Mammary epithelial cell (primary cell): ENCODE measurements around the gene GMPS.
"Not testable (repeated sequence)": the region's sequence is repeated elsewhere in the genome, so short reads cannot be mapped to it uniquely, and the experiment has no call there.

Source experiments
- EZH2 ChIP-seq: IDR thresholded peaks from 2 replicates; pipeline ENCODE4 v1.6.1; 2012; ENCODE audit warnings: low read length, inconsistent platforms, borderline replicate concordance
- TF ChIP-seq, protein P1 (sequence below), 2 donors: IDR thresholded peaks in 1 of 2; conservative IDR thresholded peaks in 1 of 2; 2 replicates each; pipeline ENCODE4 v1.5.1; 2011 to 2012; ENCODE audit warnings: inconsistent platforms in 2 of 2, low read length in 2 of 2, mild to moderate bottlenecking in 2 of 2, control low read depth in 1 of 2, low read depth in 1 of 2; ENCODE audit not compliant: insufficient read depth in 1 of 2; ENCODE audit errors: extremely low read depth in 1 of 2

DNA sequence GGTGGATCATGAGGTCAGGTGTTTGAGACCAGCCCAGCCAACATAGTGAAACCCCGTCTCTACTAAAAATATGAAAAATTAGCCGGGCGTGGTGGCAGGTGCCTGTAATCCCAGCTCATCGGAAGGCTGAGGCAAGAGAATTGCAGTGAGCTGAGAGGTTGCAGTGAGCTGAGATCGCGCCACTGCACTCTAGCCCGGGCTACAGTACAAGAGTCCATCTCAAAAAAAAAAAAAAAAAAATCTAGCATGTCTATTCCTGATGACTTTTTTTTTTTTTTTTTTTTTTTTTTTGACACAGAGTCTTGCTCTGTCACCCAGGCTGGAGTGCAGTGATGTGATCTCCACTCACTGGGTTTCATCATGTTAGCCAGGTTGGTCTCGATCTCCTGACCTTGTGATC lies 15.9 kb downstream of the GMPS start:
- TF ChIP-seq, protein P1, sequence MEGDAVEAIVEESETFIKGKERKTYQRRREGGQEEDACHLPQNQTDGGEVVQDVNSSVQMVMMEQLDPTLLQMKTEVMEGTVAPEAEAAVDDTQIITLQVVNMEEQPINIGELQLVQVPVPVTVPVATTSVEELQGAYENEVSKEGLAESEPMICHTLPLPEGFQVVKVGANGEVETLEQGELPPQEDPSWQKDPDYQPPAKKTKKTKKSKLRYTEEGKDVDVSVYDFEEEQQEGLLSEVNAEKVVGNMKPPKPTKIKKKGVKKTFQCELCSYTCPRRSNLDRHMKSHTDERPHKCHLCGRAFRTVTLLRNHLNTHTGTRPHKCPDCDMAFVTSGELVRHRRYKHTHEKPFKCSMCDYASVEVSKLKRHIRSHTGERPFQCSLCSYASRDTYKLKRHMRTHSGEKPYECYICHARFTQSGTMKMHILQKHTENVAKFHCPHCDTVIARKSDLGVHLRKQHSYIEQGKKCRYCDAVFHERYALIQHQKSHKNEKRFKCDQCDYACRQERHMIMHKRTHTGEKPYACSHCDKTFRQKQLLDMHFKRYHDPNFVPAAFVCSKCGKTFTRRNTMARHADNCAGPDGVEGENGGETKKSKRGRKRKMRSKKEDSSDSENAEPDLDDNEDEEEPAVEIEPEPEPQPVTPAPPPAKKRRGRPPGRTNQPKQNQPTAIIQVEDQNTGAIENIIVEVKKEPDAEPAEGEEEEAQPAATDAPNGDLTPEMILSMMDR (conservative IDR thresholded peaks at IDR 0.05 in 1 of 2, IDR thresholded peaks at IDR 0.05 in 1 of 2; ENCODE audit: extremely low read depth in 1 of 2, insufficient read depth in 1 of 2, low read depth in 1 of 2, low read length in 2 of 2): not testable (repeated sequence)
- TF ChIP-seq EZH2: not testable (repeated sequence)
